Measurements from ENCODE around the gene RASL10B. TPM values are rescaled to one million over a fixed set of nuclear protein-coding genes. Genes with fewer than 3 reads are reported as not detected.

RASL10B gene
- total RNA-seq, 1 donor from 2014 or later, result 2.6 TPM

- DNase-seq (ENCODE audit: low read depth), result no peak
- no peak for TF ChIP-seq CTCF (IDR thresholded peaks at IDR 0.05; ENCODE audit: insufficient read depth, low read length, poor library complexity, severe bottlenecking)
- H3K4me3 ChIP-seq (ENCODE audit: low read depth, low read length), result no peak overlapping the region
- no peaks in the 10 kb centered on the region for H3K36me3 ChIP-seq (ENCODE audit: control insufficient read depth, insufficient read depth, low read length)
- H3K27me3 ChIP-seq (ENCODE audit: control insufficient read depth, insufficient read depth, low read length), result peaks cover 70% of the 10 kb centered on the region
Measured at GRCh38 chr17:35744830-35745229, 13.4 kb downstream of the RASL10B start.

DNA sequence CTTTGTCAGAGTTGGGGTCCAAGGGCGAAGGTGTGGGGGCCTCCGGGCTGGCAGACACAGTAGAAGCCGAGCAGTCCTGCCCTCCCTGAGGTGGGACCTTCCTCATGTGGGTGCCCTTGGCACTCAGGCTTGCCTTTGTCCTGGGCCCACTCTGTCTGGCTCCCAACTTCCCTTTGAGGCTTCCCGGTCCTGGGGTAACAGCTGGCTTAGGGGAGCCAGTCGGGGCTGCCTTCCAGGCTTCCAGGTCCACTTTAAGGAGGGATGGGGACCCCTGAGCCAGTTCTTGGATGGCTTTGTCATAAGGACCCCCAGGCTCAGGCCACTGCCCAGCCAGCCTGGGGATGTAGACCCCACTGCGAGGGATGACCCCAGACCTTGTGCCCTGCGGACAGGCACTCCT is 13.8 kb downstream of the RASL10B start:
- peaks cover 70% of the 10 kb centered on the region for H3K27me3 ChIP-seq (ENCODE audit: control insufficient read depth, insufficient read depth, low read length)
- TF ChIP-seq CTCF (IDR thresholded peaks at IDR 0.05; ENCODE audit: insufficient read depth, low read length, poor library complexity, severe bottlenecking), result no peak
- no peak for DNase-seq (ENCODE audit: low read depth)
- no peaks in the 10 kb centered on the region for H3K36me3 ChIP-seq (ENCODE audit: control insufficient read depth, insufficient read depth, low read length)
- no peak overlapping the region for H3K4me3 ChIP-seq (ENCODE audit: low read depth, low read length)

- no peak for DNase-seq (ENCODE audit: low read depth)
- Histone ChIP-seq H3K36me3 (ENCODE audit: control insufficient read depth, insufficient read depth, low read length) (no peaks in the 10 kb centered on the region), H3K4me3 (ENCODE audit: low read depth, low read length) (no peak overlapping the region), H3K27me3 (ENCODE audit: control insufficient read depth, insufficient read depth, low read length) (peaks cover 69% of the 10 kb centered on the region)
- TF ChIP-seq CTCF (IDR thresholded peaks at IDR 0.05; ENCODE audit: insufficient read depth, low read length, poor library complexity, severe bottlenecking), result no peak
Measured at GRCh38 chr17:35745749-35746320, 14.4 kb downstream of the RASL10B start.

DNA sequence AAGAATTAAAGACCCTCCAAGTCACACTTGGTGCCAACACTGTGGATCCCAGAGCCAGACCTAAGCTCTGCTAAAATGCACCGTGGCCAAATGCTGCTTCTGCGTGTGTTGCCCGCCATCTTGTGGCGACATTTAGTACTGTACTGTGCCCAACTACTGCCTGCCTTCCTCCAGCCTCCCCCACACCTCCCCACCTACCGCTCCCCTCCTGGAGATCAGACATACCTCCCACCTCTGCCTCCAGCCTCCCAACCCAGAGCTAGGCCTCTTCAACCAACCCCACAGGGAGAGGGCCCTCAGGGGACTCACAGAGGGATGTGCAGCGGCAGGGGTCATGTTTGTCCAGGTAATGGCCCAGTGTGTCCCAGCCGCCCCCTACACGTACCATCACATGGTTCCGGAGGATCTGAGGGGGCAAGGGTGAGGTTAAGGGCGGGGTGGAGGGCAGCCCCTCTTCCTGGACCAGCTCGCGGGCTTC is 16.1 kb downstream of the RASL10B start:
- DNase-seq (ENCODE audit: low read depth), result no peak
- Histone ChIP-seq H3K27me3 (ENCODE audit: control insufficient read depth, insufficient read depth, low read length) (peaks cover 59% of the 10 kb centered on the region), H3K36me3 (ENCODE audit: control insufficient read depth, insufficient read depth, low read length) (no peaks in the 10 kb centered on the region), H3K4me3 (ENCODE audit: low read depth, low read length) (no peak overlapping the region)
- peak; percentile 89 for TF ChIP-seq CTCF (IDR thresholded peaks at IDR 0.05; ENCODE audit: insufficient read depth, low read length, poor library complexity, severe bottlenecking)

GRCh38 chr17:35748341-35748841 is 17.0 kb downstream of the RASL10B start:
- H3K4me3 ChIP-seq (ENCODE audit: low read depth, low read length), result no peak overlapping the region
- no peak for TF ChIP-seq CTCF (IDR thresholded peaks at IDR 0.05; ENCODE audit: insufficient read depth, low read length, poor library complexity, severe bottlenecking)
- no peak for DNase-seq (ENCODE audit: low read depth)
- H3K36me3 ChIP-seq (ENCODE audit: control insufficient read depth, insufficient read depth, low read length), result no peaks in the 10 kb centered on the region
- H3K27me3 ChIP-seq (ENCODE audit: control insufficient read depth, insufficient read depth, low read length), result peaks cover 57% of the 10 kb centered on the region

DNA sequence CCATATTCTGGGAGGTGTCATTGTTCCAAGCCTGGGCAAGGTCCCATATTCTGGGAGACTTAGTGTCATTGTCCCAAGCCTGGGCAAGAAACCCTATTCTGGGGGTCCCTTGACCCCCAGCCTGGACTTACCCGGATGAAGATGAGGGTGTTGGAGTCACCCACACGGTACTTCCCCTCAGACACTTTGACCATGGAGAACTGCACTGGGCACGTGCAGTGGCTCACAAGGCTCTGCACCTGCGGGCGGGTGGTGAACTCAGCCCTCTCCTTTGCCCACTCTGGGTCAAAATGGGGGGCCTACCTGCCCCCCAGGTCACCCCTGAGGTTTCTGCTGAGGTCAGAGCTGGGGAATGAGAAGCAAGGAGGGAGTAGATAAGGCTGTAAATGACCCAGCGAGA is 17.5 kb downstream of the RASL10B start:
- H3K4me3 ChIP-seq (ENCODE audit: low read depth, low read length), result no peak overlapping the region
- peaks cover 53% of the 10 kb centered on the region for H3K27me3 ChIP-seq (ENCODE audit: control insufficient read depth, insufficient read depth, low read length)
- no peak for DNase-seq (ENCODE audit: low read depth)
- no peak for TF ChIP-seq CTCF (IDR thresholded peaks at IDR 0.05; ENCODE audit: insufficient read depth, low read length, poor library complexity, severe bottlenecking)
- no peaks in the 10 kb centered on the region for H3K36me3 ChIP-seq (ENCODE audit: control insufficient read depth, insufficient read depth, low read length)
